DMS79 treated with DMSO at 0.1 percent for 48 hours (cell line): ENCODE data around the gene BBC3.
"Not testable (repeated sequence)": the region's sequence is repeated elsewhere in the genome, so short reads cannot be mapped to it uniquely, and the experiment has no call there.

Experiments used
- DNase-seq: peaks from one replicate; lab custom pipeline; 2025; lab: John Stamatoyannopoulos, UW

The BBC3 gene

DNA sequence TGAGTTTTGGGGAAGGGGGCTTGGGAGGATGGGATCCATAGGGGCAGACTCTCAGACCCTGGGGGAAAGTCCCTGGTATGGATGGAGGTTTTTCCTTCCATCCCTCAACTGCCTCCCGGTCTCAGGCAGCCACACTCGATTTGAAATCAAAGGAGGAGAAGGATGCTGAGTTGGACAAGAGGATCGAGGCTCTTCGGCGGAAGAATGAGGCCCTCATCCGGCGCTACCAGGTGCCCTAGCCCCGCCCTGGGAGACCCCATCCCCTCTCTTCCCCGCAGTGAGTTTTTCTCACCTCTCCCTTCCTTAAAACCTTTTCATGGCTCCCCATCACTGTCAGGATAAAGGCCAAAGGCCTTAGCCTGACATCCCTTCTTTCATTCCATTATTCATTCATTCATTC lies 27.4 kb upstream of the BBC3 start:
- no peak for DNase-seq

DNA sequence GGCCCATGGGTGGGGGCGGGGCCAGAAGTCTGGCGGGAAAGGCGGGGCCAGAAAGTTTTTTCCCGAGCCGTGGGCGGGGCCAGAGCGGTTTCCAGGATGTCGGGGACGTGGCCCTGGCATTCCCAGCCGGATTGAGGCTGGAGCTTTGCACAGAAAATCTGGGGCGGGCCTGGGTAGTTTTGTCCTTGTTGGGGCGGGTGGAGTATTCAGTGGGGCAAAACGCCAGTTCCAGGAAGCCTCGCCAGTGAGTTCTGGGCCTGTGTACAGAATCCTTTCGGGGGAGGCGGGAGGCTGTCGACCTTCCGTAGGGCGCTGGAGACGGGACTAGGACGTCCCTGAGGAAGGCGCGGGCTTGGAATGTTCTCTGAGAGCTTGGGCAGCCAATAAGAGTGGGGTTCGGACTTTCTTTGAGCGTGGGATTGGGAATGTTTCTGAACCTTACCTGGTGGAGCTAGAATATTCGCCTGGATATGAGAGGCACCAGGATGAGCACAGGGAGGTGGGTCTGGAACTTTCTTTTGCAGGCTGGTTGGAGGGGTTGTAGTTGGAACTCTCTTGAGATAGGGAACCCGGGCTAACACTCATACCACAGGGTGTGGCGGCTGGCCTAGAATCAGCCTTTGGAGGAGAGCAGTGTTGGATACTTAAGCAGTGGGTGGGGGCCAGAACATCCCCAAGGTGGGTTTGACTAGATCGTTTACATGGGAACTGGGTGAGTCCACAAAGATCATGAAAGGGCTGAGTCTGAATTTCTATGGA lies 26.6 kb upstream of the BBC3 start:
- DNase-seq = peak; percentile 54

DNA sequence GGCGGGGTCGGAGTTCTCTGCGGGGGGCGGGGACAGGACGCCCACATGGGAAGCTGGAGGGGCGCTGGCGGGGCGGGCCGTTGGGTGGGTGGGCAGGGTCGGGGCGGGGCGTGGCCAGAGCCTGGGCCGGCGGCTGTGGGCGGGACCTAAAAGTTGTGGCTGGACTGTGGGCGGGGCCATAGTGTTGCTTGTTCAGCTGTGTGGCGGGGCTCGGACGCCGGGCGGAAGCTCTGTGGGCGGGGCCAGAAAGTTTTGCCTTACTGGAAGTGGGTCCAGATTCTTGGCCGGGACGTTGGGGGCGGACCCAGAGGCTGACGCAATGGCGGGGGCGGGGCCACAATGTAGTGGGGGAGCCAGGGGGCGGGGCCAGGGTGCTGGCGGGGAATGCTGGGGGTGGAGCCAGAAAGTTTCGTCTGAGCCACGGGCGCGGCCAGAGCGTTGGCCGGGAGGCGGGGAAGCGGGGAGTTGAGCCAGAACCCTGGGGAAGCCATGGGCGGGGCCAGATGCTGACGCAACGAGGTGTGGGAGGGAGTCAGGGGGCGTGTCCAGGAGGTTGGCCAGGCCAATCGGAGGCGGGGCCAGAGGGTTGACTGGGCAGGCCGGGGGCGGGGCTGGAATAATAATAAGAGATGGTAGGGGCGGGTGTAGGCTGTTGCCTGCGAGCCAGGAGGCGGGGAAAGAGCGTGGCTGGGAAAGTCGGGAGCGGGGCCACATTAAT lies 25.9 kb upstream of the BBC3 start:
- peak; percentile 99 for DNase-seq

DNA sequence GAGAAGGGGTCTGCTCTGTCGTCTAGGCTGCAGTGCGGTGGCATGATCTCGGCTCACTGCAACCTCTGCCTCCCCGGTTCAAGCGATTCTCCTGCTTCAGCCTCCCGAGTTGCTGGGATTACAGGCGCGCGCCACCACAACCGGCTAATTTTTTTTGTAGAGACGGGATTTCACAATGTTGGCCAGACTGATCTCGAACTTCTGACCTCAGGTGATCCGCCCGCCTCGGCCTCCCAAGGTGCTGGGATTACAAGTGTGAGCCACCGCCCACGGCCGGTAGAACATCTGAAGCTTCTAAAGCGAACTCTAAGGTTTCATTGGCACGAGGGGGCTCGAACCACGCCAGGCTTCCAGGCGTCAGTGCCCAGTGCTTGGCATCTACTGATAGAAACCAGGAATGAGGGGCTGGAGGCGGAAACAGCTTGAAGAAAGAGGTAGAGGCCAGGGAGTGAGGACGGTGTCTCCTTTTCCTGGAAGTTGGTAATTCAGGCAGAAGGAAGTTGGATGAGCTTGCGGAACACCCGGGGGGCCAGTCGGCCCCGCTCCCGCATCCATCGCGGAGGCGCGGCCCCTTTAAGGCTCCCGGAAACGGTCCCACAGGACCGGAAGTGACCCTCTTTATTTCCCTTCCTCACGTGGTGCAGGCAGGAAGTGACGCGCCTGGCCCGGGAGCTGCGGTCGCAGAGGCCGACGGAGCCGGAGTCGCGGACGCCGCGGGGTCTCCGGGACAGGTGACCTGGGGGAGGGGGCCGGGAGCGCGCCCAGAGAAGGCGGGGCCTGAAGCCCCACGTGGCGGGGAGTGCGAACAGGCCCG lies 25.1 kb upstream of the BBC3 start, which contains the start of gene CCDC9:
TSS of gene CCDC9 (plus strand) at position 647 of the 814 bp plus-strand sequence. CDS start 1,876 bp downstream, outside the sequence.
- peak; percentile 95 for DNase-seq

DNA sequence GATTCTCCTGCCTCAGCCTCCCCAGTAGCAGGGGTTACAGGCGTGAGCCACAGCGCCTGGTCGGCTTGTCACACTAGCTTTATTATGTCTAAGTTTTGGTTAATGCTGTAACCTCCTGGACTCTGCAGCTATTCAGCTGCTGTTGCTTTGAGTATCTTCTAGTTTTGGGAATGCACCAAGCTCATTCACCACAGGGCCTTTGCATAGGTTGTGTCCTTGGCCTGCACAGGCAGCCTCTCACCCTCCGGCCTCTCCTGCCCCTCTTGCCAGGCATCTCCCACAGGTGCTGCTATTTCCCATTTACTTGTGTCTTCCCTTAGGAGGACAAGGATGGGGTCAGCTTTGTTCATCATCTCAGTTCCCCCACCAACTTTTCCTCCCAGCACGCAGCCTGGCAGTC lies 23.0 kb upstream of the BBC3 start:
- DNase-seq = no peak

DNA sequence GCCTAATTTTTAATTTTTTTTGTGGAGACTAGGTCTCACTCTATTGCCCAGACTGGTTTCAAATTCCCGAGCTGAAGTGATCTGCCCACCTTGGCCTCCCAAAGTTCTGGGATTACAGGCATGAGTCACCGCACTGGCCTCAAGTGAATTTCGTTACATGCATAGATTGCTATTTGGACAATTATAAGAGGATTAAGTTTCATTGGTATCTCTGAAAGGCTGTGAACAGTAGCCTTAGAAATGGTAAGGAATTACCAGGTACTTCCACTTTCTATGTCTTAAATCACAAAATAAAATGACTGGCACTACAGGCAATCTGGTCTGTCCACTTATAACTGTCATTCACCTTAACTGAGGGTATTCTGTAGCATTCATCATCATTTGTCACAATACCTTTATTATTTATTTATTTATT lies 22.5 kb upstream of the BBC3 start:
- DNase-seq = no peak

DNA sequence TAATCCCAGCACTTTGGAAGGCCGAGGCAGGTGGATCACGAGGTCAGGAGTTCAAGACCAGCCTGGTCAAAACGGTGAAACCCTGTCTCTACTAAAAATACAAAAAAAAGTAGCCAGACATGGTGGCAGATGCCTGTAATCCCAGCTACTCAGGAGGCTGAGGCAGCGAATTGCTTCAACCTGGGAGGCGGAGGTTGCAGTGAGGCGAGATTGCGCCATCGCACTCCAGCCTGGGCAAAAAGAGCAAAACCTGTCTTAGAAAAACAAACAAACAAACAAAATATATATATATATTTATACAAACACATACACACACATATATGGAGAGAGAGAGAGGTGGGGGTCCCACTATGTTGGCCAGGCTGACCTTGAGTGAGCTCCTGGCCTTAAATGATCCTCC lies 22.0 kb upstream of the BBC3 start:
- not testable (repeated sequence) for DNase-seq

DNA sequence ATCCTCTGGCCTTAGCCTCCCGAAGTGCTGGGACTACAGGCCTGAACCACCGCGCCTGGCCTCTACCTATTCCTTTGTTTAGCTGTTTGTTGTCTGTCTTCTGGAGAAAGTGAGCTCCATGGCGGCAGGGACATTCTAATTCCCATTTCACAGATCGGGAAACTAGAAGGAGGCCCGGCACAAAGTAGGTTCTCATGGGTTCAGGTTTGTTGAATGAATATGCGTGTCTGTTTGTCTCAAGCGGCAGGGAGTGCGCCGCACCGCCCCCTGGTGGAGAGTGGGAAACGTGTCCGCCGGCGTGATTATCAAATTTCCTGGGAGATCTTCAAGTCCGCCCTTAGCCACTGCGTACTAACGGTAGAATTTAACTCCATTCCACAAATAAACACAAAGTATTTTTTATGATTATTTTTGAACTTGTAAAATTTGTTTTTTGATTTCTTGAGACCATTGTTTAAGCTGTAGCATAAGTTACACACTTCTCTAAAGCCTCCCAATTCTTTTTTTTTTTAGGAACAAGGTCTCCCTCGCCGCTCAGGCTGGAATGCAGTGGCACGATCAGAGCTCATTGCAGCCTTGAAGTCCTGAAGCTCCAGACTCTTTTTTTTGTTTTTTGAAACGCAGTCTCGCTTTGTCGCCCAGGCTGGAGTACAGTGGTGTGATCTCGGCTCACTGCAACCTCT lies 16.4 kb upstream of the BBC3 start:
- DNase-seq = peak; percentile 15

DNA sequence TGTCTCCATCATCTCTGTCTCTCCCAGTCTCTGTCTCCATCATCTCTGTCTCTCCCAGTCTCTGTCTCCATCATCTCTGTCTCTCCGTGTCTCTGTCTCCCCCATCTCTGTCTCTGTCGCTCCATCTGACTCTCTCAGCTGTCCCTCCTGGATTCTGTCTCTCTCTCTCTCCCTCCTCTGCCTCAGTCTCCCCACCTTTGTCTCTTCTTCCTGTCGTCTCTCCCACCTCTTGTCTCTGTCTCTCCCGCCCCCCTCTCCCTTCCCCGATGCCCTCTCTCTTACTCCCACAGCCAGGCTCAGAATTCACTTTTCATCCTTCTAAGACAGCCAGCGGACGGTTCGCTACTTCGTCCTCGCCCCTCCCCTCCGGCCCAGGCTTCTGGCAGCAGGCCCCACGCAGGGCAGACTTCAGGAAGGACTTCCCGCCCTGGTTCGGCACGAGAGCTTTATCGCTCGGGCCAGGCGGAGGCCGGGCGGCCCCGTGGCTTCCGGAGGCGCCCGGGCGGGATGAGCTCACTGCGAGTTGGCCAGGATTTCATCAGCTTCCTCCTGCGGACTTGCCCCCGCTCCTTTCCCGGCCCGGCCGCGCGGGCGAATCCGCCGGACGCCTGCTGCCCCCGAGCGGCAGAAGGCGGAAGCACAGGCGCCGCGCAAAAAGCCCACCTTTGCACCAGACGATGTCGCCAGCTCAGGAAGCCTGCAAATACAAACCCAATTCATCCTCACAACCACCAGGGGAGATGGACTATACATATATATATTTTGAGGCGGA lies 13.0 kb upstream of the BBC3 start:
- peak; percentile 82 for DNase-seq

DNA sequence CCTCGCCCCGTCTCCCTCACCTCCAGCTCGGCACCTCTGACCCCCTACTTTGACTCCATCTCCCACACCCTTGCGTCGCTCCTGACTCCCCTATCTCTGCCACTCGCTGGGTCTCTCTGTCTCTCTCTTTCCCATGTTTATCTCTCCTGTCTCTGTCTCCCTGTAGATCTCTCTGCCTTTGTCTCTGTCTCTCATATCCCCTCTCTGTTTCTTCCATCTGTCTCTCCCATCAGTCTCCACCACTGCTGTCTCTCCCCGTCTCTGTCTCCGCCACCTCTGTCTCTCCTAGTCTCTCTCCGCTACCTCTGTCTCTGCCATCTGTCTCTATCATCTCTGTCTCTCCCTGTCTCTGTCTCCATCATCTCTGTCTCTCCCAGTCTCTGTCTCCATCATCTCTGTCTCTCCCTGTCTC lies 12.4 kb upstream of the BBC3 start:
- no peak for DNase-seq

DNA sequence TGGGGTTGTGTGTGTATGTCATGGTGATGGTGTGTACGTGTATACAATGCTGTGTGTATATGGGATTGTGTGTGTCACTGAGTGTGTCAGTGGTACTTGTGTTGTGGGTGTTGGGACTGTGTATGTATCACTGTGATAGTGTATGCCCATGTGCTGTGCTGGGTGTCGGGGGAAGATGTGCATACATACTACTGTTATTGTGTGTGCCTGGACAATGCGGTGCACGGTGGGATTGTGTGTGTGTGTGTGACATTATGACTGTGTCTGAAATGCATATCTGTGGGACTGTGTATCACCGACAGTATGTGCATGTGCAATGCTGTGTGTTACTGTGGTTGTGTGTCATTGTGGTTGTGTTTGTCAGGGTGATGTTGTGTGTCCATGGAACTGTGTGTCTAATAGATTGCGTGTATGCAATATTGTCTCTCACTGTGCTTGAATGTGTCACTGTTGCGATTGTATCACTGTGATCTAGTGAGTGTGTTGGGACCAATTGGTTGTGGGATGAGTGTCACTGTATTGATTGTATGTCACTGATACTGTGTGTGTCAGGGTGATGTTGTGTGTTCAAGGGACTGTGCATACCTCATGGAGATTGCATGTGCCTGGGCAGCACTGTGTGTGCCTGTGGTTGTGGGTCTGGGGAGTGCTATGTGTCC lies 11.0 kb upstream of the BBC3 start:
- no peak for DNase-seq

DNA sequence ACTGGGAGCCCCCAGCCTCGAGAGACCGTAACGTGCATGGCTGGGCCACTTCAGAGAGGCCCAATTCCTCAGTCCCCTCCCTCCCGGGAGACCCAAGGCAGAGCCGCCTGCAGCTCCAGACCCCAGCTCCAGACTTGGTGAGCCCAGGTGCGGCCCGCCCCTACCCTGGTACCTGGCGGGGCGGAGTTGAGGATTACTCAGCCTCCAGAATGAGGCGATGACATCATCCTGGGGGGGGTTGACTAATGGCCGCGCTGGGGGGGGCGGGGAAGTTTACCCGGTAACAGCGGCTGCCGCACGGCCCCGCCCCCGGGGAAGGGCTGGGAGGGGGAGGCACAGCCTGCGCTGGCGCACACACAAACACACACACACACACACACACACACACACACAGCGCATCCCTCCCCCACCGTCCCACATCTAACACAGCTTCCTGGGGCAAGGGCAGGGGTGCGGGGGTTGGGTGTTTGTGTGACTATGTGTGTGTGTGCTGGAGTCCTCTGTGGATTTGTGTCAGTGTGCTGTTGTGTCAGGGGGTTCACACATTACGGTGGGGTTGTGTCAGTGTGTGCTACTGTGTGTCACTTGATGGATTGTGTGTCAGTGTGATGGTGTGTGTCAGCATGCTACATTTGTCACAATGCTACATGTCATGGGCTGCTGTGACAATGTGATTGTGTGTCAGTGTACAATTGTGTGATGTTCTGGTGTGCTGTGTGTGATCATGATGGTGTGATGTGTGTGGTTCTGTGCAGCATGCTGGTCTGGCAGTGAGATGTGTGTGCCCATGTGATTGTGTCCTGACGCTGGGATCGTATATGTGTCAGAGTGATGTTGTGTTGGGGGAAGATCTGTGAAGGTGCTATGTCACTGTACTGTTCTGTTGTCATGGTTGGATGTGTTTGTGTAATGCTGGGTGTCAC lies 10.3 kb upstream of the BBC3 start:
- DNase-seq = peak; percentile 62

DNA sequence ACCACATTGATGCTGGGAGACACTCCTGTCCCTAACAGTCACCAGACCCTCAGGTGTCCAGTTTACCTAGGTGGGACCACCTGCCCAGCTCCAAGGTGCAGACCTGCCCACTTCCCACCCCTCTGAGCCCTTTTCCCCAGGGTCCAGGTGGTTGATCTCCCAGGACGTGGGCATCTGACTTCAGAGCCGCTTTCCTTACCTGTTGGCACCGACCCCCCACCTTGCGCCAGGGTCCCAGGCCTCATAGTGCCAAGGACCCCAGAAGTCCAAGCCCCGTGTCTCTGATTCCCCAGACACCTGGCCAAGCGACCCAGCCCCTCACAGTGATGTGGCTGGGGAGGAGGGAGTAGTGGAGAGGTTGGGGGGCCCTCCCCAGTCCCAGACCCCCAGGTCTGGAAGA lies 9.6 kb upstream of the BBC3 start:
- DNase-seq = no peak

DNA sequence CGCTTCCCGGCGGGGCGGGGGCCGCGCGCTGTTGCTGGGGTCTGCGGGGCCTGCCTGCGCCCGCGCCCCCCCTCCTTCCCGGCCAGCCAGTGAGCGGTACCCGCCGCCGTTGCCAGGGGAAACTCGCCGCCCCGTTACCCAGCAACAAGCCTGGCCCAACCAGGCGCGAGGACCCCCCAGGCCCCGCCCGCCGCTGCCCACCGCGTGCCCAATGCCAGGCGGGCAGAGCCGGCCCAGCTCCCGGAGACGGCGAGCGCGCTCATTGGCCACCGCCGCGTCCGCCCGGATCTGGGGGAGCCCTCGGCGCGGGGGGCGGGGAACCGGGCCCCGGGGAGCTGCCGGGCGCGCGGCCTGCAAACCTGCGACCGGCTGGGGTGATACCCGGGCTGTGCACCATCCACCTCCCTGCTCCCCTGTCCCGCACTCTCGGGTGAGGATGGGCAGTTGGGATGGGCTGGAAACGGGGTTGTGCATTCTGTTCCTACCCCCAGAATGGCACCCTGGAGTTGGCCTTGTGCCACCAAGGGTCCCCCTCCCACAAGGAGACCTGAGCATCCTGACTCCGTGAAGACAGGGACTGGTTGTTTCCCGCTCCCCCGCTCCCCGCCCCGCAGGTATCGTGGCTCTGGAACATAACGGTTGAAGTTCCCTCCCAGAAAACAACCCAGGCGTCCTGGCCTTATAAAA lies 8.8 kb upstream of the BBC3 start:
- peak; percentile 55 for DNase-seq

DNA sequence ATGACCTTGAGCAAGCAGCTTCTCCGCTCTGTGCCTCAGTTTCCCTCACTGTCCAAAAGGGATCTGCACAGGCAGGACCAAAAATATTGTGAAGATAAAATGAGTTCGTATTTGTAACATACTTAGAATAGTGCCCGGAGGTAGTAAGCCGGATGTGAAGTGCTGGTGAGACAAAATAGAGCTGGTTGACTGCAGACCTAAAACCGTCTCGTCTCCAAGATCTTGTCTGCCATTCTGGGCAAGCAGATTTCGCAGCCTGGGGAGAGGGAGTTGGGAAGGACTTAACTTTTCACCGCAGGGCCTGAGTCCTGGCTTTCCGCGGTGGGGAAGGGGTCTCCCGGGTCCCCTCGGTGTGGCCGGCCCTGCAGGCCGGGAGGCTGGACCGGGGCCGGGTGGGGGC lies 8.2 kb upstream of the BBC3 start:
- DNase-seq = no peak

DNA sequence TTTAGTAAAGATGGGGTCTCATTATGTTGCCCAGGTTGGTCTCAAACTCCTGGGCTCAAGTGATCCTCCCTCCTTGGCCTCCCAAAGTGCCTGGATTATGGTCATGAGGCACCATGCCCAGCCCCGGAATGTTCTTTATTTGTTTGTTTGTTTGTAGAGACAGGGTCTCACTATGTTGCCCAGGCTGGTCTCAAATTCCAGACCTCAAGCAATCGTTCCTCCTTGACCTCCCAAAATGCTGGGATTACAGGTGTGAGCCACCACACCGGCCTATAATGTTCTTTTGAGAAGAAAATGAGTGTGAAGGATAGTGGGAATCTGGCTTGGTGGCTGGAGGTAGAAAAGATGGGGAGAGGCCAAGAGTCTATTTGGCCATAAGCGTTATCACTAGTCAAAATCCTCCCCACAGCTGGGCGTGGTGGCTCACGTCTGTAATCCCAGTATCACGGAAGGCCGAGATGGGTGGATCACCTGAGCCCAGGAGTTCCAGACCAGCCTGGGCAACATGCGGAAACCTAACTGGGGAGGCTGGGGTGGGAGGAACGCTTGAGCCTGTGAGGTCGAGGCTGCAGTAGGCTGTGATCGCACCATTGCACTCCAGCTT lies 5.2 kb upstream of the BBC3 start:
- DNase-seq = no peak

DNA sequence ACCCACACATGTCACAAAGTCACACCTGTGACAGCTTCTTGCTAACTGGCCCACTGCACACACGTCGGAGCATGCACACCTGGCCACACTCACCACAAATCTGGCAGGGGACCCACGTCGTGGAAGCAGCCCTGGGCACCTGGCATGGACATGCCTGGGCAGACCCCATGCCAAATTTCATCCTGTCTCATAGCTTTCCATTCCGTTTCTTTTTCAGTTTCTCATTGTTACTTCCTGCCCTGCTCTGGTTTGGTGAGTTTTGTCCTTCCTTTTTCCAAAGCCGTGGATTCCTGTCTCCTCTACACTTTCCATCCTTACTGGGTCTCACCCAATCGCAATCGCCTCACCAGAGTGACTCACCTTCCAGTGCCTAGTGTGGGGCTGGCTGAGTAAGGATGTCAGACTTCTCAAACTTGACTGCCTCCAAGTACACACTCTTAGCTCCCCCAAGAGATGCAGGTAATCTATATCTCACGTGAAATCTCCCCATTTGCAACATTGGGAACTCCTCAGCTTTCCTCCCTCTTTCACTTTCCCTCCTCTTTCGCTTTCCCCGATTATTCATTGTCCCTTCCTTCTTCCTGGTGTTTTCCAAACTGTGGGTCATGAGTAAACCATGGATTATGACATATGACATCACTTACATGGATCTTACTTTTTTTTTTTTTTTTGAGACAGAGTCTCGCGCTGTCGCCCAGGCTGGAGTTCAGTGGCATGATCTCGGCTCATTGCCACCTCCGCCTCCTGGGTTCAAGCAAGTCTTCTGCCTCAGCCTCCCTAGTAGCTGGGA lies 1.6 kb upstream of the BBC3 start:
- peak; percentile 15 for DNase-seq
